ENCODE data around the gene CD320. TPM values are rescaled to one million over a fixed set of nuclear protein-coding genes. Genes with fewer than 3 reads are reported as not detected.
"Not testable (repeated sequence)": the region's sequence is repeated elsewhere in the genome, so short reads cannot be mapped to it uniquely, and the experiment has no call there.

Gene CD320
- total RNA-seq, 1 donor from 2014 or later, result 37.9 TPM

DNA sequence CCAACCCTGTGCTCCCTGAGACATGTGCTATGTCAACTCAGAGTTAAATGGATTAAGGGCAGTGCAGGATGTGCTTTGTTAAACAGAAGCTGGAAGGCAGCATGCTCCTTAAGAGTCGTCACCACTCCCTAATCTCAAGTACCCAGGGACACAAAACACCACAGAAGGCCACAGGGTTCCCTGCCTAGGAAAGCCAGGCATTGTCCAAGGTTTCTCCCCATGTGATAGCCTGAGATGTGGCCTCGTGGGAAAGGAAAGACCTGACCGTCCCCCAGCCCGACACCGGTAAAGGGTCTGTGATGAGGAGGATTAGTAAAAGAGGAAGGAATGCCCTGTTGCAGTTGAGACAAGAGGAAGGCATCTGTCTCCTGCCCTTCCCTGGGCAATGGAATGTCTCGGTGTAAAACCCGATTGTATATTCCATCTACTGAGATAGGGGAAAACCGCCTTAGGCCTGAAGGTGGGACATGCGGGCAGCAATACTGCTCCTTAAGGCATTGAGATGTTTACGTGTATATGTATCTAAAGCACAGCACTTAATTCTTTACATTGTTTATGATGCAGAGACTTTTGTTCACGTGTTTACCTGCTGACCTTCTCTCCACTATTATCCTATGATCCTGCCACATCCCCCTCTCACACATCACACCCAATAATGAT is 7.0 kb upstream of the CD320 start:
- ATAC-seq; intact Hi-C loops (cut with micrococcal nuclease); DNase-seq: not testable (repeated sequence)

- intact Hi-C loops (cut with micrococcal nuclease), result no loop called here
- DNase-seq (peak; percentile 67), ATAC-seq (peak; percentile 15)
Measured at GRCh38 chr19:8311461-8312260, 3.5 kb upstream of the CD320 start.

DNA sequence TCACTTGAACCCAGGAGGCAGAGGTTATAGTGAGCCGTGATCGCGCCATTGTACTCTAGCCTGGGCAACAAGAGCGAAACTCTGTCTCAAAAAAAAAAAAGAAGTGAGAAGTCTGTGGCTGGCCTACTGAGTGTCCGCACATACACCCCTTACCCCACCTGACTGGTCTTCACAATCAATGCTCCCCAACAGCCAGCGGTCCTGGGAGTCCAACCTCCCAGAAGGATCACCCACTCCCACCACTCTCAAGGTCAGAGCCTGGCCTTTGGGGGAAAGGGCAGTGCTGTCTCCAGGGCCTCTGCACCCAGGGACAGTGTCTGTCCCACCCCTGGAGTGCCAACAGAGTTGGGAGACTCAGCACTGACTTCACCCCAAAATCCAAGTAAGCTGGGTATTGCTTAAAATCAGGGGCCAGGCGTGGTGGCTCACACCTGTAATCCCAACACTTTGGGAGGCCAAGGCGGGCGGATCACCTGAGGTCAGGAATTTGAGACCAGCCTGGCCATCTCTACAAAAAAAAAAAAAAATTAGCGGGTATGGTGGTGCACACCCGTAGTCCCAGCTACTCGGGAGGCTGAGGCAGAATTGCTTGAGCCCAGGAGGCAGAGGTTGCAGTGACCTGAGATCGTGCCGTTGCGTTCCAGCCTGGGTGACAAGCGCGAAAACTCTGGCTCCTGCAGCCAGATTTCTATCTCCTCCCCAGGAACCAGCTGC is 2.3 kb upstream of the CD320 start:
- no peak for ATAC-seq
- intact Hi-C loops (cut with micrococcal nuclease), result no loop called here

DNA sequence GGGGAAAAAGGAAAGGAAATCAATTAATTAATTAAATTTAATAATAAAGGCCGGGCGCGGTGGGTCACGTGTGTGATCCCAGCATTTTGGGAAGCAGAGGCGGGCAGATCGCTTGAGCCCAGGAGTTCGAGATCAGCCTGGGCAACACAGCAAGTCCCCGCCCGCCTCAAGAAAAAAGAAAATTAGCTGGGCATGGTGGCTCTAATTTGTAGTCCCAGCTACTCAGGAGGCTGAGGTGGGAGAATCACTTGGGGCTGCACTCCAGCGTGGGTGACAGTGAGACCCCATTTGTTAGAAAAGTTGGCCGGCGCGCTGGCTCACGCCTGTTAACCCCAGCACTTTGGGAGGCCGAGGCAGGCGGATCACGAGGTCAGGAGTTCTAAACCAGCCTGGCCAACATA is 733 bp upstream of the CD320 start:
- ATAC-seq (no peak), DNase-seq (no peak)
- intact Hi-C loops (cut with micrococcal nuclease), result no loop called here

More for the DNA sequence above, 2.3 kb upstream of the CD320 start:
- no peak for DNase-seq

- intact Hi-C loops (cut with micrococcal nuclease), result no loop called here
- no peak for DNase-seq
- ATAC-seq, result peak; percentile 1
Measured at GRCh38 chr19:8307400-8307964, 676 bp downstream of the CD320 start.

- intact Hi-C loops (cut with micrococcal nuclease), result no loop called here
- no peak for ATAC-seq
Measured at GRCh38 chr19:8306235-8307054, 1.7 kb downstream of the CD320 start.

GRCh38 chr19:8305798-8306197 is 2.4 kb downstream of the CD320 start:
- no peak for DNase-seq
- ATAC-seq, result no peak
- intact Hi-C loops (cut with micrococcal nuclease), result no loop called here

More at GRCh38 chr19:8306235-8307054, 1.7 kb downstream of the CD320 start:
- no peak for DNase-seq

- ATAC-seq (no peak), DNase-seq (no peak)
- intact Hi-C loops (cut with micrococcal nuclease), result no loop called here
Measured at GRCh38 chr19:8304841-8305621, 3.1 kb downstream of the CD320 start.

DNA sequence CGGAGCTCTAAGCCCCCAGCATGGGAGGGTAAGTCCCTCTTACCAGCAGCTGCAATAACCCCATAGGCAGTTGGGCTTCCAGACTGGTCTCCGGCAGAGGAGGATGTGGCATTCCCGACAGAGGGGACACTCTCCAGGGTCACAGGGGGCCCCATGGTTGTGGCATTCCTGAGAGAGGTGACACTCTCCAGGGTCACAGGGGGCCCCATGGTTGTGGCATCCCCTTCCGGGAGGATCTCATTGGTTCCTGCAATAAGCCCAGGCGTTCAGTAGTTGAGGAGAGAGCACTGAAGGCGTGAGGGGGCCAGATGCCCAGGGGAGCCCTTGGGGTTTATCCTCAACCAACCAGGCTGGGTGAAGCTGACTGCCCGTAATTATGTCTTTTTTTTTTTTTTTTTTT is 5.4 kb downstream of the CD320 start:
- ATAC-seq (peak; percentile 5), DNase-seq (no peak)
- intact Hi-C loops (cut with micrococcal nuclease), result no loop called here

- peak; percentile 81 for DNase-seq
- peak; percentile 87 for ATAC-seq
- intact Hi-C loops (cut with micrococcal nuclease), result no loop called here
Measured at GRCh38 chr19:8302357-8302691, 5.8 kb downstream of the CD320 start.

DNA sequence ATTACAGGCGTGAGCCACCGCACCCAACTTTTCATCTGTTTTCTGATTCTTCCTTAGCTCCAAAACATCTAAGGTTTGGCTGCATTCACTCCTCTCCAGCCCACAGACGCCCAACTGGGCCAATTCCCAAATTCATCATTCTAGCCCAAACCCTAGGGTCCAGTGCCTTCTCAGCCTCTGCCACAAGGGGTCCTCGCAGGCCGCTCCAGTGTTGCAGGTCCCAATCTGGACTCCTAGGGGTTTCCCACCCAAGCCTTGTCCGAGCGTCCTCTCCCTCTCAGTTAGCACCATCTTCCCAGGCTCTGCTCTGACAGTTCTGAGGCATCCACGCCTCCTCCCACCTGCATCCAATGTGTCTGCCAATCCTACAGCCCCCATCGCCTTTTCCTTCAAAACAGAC is 16.8 kb downstream of the CD320 start:
- DNase-seq; intact Hi-C loops (cut with micrococcal nuclease): not testable (repeated sequence)
- ATAC-seq, result peak; percentile 63

DNA sequence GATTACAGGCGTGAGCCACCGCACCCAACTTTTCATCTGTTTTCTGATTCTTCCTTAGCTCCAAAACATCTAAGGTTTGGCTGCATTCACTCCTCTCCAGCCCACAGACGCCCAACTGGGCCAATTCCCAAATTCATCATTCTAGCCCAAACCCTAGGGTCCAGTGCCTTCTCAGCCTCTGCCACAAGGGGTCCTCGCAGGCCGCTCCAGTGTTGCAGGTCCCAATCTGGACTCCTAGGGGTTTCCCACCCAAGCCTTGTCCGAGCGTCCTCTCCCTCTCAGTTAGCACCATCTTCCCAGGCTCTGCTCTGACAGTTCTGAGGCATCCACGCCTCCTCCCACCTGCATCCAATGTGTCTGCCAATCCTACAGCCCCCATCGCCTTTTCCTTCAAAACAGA is 31.6 kb downstream of the CD320 start:
- intact Hi-C loops (cut with micrococcal nuclease); DNase-seq: not testable (repeated sequence)
- ATAC-seq, result peak; percentile 66

DNA sequence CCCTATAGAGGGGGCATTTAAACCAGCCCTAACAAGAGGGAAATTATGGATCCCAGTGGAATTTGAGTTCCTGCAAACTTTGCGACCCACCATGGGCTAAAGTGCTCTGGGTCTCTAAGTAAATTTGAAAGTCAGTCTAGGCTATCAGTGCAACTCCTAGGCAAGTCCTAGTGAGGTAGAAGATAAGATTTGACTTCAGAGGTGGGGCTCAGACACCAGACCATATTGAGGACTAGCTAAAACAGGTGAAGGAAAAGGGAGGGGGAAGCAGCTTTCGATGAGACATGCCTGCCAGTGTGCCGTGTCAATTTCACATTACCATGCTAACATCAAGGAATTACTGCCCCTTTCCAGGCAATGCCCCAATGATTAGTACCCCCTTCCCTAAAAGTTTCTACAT is 38.4 kb downstream of the CD320 start:
- intact Hi-C loops (cut with micrococcal nuclease), result no loop called here
- ATAC-seq, result no peak
- no peak for DNase-seq

DNA sequence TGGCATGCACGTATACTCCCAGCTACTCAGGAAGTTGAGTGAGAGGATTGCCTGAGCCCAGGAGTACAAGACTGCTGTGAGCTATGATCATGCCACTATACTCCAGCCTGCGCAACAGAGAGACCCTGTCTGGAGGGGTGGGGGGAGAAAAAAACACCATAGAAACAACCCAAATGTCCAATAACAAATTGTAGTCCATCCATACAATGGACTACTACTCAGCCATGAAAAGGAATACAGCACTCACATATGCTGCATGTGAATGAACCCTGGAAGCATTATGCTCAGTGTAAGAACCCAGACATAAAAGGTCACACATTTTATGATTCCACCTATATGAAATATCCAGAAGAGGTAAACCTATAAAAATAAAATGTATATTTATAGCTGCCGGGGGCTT is 42.3 kb downstream of the CD320 start:
- intact Hi-C loops (cut with micrococcal nuclease), result no loop called here
- ATAC-seq (no peak), DNase-seq (no peak)

GRCh38 chr19:8264248-8264647 is 43.9 kb downstream of the CD320 start:
- intact Hi-C loops (cut with micrococcal nuclease); ATAC-seq: not testable (repeated sequence)

GRCh38 chr19:8262431-8262830 is 45.7 kb downstream of the CD320 start:
- ATAC-seq, result no peak
- DNase-seq, result no peak
- intact Hi-C loops (cut with micrococcal nuclease), result no loop called here

More at GRCh38 chr19:8264248-8264647, 43.9 kb downstream of the CD320 start:
- DNase-seq, result not testable (repeated sequence)

DNA sequence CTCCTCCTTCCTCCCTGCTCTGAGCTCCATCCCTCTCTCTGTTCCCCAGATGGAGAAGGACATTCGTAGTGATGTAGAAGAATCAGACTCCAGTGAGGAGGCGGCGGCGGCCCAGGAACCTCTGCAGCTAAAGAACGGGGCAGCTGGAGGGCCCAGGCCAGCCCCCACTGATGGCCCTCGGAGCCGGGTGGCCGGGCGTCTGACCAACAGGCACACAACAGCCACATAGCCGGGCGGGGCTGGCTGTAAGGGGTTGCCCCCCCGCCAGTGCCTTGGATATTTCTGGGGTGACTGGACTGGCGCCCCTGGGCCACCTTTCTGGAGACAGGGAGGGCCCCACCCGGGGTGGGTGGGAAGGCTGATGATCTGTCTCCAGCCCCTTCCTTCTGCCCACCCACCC is 46.3 kb downstream of the CD320 start:
- intact Hi-C loops (cut with micrococcal nuclease), result no loop called here
- DNase-seq, result no peak
- ATAC-seq, result no peak

GRCh38 chr19:8261347-8261746 is 46.8 kb downstream of the CD320 start:
- intact Hi-C loops (cut with micrococcal nuclease), result no loop called here
- DNase-seq (no peak), ATAC-seq (no peak)
